ENCODE measurements around the gene TMTC1. TPM values are rescaled to one million over a fixed set of nuclear protein-coding genes. Genes with fewer than 3 reads are reported as not detected.

Gene TMTC1
- total RNA-seq, 2 experiments from 2014 or later = not detected

DNA sequence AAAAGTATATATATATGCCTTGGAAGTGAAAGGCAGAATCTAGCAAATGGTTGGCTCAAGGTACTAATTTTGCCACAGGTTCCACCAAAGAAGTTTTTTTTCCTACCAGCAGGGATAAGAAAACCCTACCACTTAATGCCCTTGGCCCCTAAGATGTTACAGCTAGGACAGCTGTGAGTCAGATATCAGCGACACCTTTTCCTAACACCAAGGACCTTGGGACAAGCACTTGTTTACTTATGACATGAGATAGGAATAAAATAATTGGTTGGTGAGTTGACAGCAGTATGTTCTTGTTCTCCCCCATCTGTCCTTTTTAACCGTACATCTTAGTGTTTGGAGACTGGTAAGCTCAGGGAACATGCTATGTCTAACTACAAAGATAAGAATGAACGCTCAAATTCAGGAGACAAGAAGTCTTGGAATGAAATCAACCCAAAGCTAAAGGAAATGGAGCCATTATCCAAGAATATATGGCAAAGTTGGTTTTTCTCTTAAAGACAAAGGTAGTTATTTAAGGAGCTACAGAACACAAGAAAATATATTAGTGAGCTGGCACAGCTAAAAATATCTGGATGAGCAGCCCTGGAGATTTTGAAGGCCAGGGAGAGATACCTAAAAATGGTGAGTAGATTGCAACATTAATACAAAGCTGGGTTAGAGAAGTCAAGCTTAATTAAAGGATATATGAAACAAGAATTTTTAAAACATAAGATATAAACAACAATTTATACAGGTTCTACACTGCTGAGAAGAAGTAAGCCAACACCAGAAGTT, 126.8 kb downstream of the TMTC1 start:
- POLR2A ChIA-PET = no interaction called here

DNA sequence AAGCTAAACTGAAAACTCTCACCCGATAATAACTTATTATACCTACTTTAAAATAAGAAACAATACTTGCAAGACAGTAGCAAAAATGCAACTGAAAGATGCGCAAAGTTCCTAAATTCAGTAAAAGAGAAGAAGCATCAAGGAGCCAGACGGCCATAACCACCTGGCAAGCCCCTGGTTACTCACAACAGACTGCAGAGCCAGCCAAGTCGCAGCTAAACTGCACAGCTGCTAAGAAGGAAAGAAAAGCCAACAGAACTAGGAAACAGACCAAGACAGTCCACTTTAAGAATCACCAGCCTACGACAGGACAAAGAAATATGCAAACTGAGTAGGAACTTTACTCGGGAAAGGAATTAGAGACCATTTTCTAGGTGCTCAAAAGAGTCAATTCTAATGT, 127.9 kb downstream of the TMTC1 start:
- CTCF ChIA-PET = no interaction called here
- TF ChIP-seq, protein P1, sequence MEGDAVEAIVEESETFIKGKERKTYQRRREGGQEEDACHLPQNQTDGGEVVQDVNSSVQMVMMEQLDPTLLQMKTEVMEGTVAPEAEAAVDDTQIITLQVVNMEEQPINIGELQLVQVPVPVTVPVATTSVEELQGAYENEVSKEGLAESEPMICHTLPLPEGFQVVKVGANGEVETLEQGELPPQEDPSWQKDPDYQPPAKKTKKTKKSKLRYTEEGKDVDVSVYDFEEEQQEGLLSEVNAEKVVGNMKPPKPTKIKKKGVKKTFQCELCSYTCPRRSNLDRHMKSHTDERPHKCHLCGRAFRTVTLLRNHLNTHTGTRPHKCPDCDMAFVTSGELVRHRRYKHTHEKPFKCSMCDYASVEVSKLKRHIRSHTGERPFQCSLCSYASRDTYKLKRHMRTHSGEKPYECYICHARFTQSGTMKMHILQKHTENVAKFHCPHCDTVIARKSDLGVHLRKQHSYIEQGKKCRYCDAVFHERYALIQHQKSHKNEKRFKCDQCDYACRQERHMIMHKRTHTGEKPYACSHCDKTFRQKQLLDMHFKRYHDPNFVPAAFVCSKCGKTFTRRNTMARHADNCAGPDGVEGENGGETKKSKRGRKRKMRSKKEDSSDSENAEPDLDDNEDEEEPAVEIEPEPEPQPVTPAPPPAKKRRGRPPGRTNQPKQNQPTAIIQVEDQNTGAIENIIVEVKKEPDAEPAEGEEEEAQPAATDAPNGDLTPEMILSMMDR (IDR thresholded peaks at IDR 0.05) = no peak
- no peaks in the 10 kb centered on the region for H3K27me3 ChIP-seq (ENCODE audit: control insufficient read depth in 1 of 2, insufficient read depth in 2 of 2, low read length in 2 of 2)
- no peak overlapping the region for H3K4me3 ChIP-seq (ENCODE audit: low read length)
- ATAC-seq (ENCODE audit: poor library complexity) = no peak
- no peaks in the 10 kb centered on the region for H3K9me3 ChIP-seq (ENCODE audit: control insufficient read depth in 1 of 2, insufficient read depth in 1 of 2, low read length in 2 of 2)
- H3K27me3 Mint-ChIP-seq = peaks cover 18% of the 10 kb centered on the region
- H3K9me3 Mint-ChIP-seq = no peaks in the 10 kb centered on the region
- no peak overlapping the region for H3K27ac ChIP-seq (ENCODE audit: low read depth in 1 of 2, low read length in 2 of 2)
- no peaks in the 10 kb centered on the region for H3K36me3 ChIP-seq (ENCODE audit: insufficient read depth, low read length)
- no peak for DNase-seq
- no peak overlapping the region for H3K4me3 Mint-ChIP-seq
- H3K4me1 Mint-ChIP-seq (ENCODE audit: low read depth) = no peaks in the 10 kb centered on the region
- POLR2A ChIA-PET = interaction anchor here (0.6 kb wide), 1 partner anchor 19 kb away, joined by 3 read pairs; no protein-coding TSS in a partner anchor
- H3K36me3 Mint-ChIP-seq (ENCODE audit: low read depth) = no peaks in the 10 kb centered on the region
- no peaks in the 10 kb centered on the region for H3K4me1 ChIP-seq (ENCODE audit: insufficient read depth, low read length)
- H3K27ac Mint-ChIP-seq = no peak overlapping the region
- intact Hi-C loops (cut with DNase I, micrococcal nuclease) = no loop called here

More for the DNA sequence above, 126.8 kb downstream of the TMTC1 start:
- H3K4me1 ChIP-seq (ENCODE audit: insufficient read depth, low read length) = no peaks in the 10 kb centered on the region
- Mint-ChIP-seq H3K4me3 (no peak overlapping the region), H3K9me3 (no peaks in the 10 kb centered on the region), H3K36me3 (ENCODE audit: low read depth) (no peaks in the 10 kb centered on the region), H3K4me1 (ENCODE audit: low read depth) (no peaks in the 10 kb centered on the region), H3K27me3 (peaks cover 7% of the 10 kb centered on the region), H3K27ac (no peak overlapping the region)
- intact Hi-C loops (cut with DNase I, micrococcal nuclease) = no loop called here
- H3K4me3 ChIP-seq (ENCODE audit: low read length) = no peak overlapping the region
- no peaks in the 10 kb centered on the region for H3K27me3 ChIP-seq (ENCODE audit: control insufficient read depth in 1 of 2, insufficient read depth in 2 of 2, low read length in 2 of 2)
- no peak overlapping the region for H3K27ac ChIP-seq (ENCODE audit: low read depth in 1 of 2, low read length in 2 of 2)
- no peak for ATAC-seq (ENCODE audit: poor library complexity)
- no peaks in the 10 kb centered on the region for H3K36me3 ChIP-seq (ENCODE audit: insufficient read depth, low read length)
- no peaks in the 10 kb centered on the region for H3K9me3 ChIP-seq (ENCODE audit: control insufficient read depth in 1 of 2, insufficient read depth in 1 of 2, low read length in 2 of 2)
- TF ChIP-seq, protein P1 (IDR thresholded peaks at IDR 0.05) = no peak
- CTCF ChIA-PET = no interaction called here
- DNase-seq = no peak

DNA sequence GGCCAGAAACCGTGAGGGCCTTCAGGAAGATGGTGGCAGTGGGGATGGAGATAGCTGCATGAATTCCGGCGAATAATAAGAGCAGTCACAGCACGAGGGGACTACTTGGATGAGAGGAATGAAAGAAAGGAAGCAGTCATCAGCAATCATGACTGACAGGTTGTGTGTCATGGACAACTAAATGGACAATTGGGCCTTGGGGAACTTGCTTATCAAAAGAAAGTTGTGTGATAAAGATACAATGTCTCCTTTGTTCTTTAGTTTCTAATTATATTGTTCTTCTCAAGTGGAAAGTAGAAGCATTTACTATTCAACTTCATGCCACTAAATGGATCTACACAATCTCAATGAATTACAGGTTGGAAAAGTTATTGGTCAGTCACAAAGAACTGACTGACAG, 130.5 kb downstream of the TMTC1 start:
- no peak overlapping the region for H3K4me3 ChIP-seq (ENCODE audit: low read length)
- peaks cover 26% of the 10 kb centered on the region for H3K27me3 Mint-ChIP-seq
- CTCF ChIA-PET = no interaction called here

More for the DNA sequence above, 130.5 kb downstream of the TMTC1 start:
- ATAC-seq (ENCODE audit: poor library complexity) (no peak), DNase-seq (no peak)
- H3K4me1 ChIP-seq (ENCODE audit: insufficient read depth, low read length) = no peaks in the 10 kb centered on the region
- H3K9me3 Mint-ChIP-seq = no peaks in the 10 kb centered on the region
- POLR2A ChIA-PET = no interaction called here
- H3K36me3 ChIP-seq (ENCODE audit: insufficient read depth, low read length) = no peaks in the 10 kb centered on the region
- H3K27me3 ChIP-seq (ENCODE audit: control insufficient read depth in 1 of 2, insufficient read depth in 2 of 2, low read length in 2 of 2) = no peaks in the 10 kb centered on the region
- H3K9me3 ChIP-seq (ENCODE audit: control insufficient read depth in 1 of 2, insufficient read depth in 1 of 2, low read length in 2 of 2) = no peaks in the 10 kb centered on the region
- no peak overlapping the region for H3K4me3 Mint-ChIP-seq
- H3K4me1 Mint-ChIP-seq (ENCODE audit: low read depth) = no peaks in the 10 kb centered on the region
- TF ChIP-seq, protein P1 (IDR thresholded peaks at IDR 0.05) = no peak
- no peak overlapping the region for H3K27ac ChIP-seq (ENCODE audit: low read depth in 1 of 2, low read length in 2 of 2)
- intact Hi-C loops (cut with DNase I, micrococcal nuclease) = no loop called here
- no peaks in the 10 kb centered on the region for H3K36me3 Mint-ChIP-seq (ENCODE audit: low read depth)
- no peak overlapping the region for H3K27ac Mint-ChIP-seq

Measured in CD4-positive, alpha-beta T cell (primary cell).